ENCODE measurements around the gene QTRT2. TPM values are rescaled to one million over a fixed set of nuclear protein-coding genes. Genes with fewer than 3 reads are reported as not detected.

QTRT2 gene
- total RNA-seq, 1 experiment from 2014 or later = 84.1 TPM

DNA sequence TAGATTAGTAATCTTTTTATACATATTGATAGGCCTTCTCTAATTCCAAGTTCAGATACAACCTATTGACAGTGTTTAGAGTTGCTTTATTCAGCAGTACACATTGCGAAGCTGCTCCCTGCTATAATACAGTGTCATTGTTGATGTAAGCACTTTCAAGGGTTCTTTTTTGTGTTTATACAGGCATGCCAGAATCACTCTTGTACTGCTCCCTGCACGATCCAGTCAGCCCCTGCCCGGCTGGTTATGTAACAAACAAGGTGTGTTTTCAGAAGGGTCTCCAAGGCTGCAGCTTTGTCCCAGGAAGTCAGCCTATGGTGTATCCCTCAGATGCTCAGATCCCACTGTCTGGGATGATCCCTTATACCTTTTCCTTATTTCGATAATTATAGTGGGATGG lies 11.3 kb downstream of the QTRT2 start:
- Histone ChIP-seq H3K23me2 (ENCODE audit: insufficient read length, low read depth, low read length, poor library complexity, severe bottlenecking) (no peaks in the 10 kb centered on the region), H3T11ph (ENCODE audit: low read length) (no peak overlapping the region), H3K56ac (ENCODE audit: insufficient read length, low read depth, low read length) (no peak overlapping the region), H4K91ac (ENCODE audit: insufficient read length, low read depth, low read length) (no peak overlapping the region), H2BK15ac (ENCODE audit: low read depth, low read length) (no peak overlapping the region), H3K4me1 (ENCODE audit: insufficient read depth, low read length) (no peaks in the 10 kb centered on the region), H3K79me1 (ENCODE audit: insufficient read depth, low read depth, low read length, poor library complexity, severe bottlenecking) (no peaks in the 10 kb centered on the region), H3K4ac (ENCODE audit: low read depth, low read length) (no peak overlapping the region), H2BK12ac (ENCODE audit: insufficient read length, low read depth, low read length) (no peak overlapping the region), H3K27ac (ENCODE audit: insufficient read length, low read depth, low read length) (no peak overlapping the region), H4K8ac (replicated peaks; ENCODE audit: insufficient read length, low read depth, low read length) (no peak overlapping the region), H3K79me2 (ENCODE audit: insufficient read depth, low read length) (no peaks in the 10 kb centered on the region; the same call in 1 of the 2 replicates), H2AK5ac (ENCODE audit: insufficient read length, low read length) (no peak overlapping the region), H4K20me1 (ENCODE audit: control insufficient read depth, insufficient read depth, insufficient read length) (no peaks in the 10 kb centered on the region), H3K9ac (ENCODE audit: extremely low read depth, insufficient read length, low read length) (no peak overlapping the region), H2AFZ (ENCODE audit: low read length) (no peak overlapping the region), H2BK20ac (ENCODE audit: low read depth, low read length, poor library complexity, severe bottlenecking) (no peak overlapping the region), H3K14ac (ENCODE audit: insufficient read depth, low read length) (no peak overlapping the region), H3K18ac (ENCODE audit: insufficient read length, low read depth, low read length) (no peak overlapping the region), H3K27me3 (ENCODE audit: insufficient read depth, low read length) (no peaks in the 10 kb centered on the region), H2BK5ac (ENCODE audit: insufficient read length, low read length) (no peak overlapping the region), H2BK120ac (ENCODE audit: low read depth, low read length, poor library complexity, severe bottlenecking) (no peak overlapping the region), H3K9me3 (ENCODE audit: control insufficient read depth, low read depth, low read length) (no peaks in the 10 kb centered on the region), H4K5ac (ENCODE audit: insufficient read length, low read depth, low read length) (no peak overlapping the region), H3K23ac (ENCODE audit: insufficient read length, low read depth, low read length) (no peak overlapping the region), H3K4me2 (ENCODE audit: insufficient read depth, insufficient read length, low read length) (no peak overlapping the region)
- Mint-ChIP-seq H3K4me3 (no peak overlapping the region), H3K36me3 (ENCODE audit: insufficient read depth in 1 of 3, low read depth in 3 of 3) (peaks cover 25 to 67% (median 64%) of the 10 kb centered on the region in 3 experiments; a peak in 6 of 7 replicates), H3K27me3 (ENCODE audit: low read depth) (no peaks in the 10 kb centered on the region), H3K4me1 (no peaks in the 10 kb centered on the region), H3K9me3 (no peaks in the 10 kb centered on the region), H3K27ac (no peak overlapping the region)
- TF ChIP-seq, protein P1, sequence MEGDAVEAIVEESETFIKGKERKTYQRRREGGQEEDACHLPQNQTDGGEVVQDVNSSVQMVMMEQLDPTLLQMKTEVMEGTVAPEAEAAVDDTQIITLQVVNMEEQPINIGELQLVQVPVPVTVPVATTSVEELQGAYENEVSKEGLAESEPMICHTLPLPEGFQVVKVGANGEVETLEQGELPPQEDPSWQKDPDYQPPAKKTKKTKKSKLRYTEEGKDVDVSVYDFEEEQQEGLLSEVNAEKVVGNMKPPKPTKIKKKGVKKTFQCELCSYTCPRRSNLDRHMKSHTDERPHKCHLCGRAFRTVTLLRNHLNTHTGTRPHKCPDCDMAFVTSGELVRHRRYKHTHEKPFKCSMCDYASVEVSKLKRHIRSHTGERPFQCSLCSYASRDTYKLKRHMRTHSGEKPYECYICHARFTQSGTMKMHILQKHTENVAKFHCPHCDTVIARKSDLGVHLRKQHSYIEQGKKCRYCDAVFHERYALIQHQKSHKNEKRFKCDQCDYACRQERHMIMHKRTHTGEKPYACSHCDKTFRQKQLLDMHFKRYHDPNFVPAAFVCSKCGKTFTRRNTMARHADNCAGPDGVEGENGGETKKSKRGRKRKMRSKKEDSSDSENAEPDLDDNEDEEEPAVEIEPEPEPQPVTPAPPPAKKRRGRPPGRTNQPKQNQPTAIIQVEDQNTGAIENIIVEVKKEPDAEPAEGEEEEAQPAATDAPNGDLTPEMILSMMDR (conservative IDR thresholded peaks at IDR 0.05) = no peak
- WGBS (ENCODE audit: extremely low coverage, insufficient read length, low lambda C conversion rate) = no CpG with 5 or more reads among the region's 4 CpGs
- no peak for DNase-seq

Measured in H9 (cell line).